ENCODE results near the gene RAB10. TPM values are rescaled to one million over a fixed set of nuclear protein-coding genes. Genes with fewer than 3 reads are reported as not detected.
"Not testable (repeated sequence)": the region's sequence is repeated elsewhere in the genome, so short reads cannot be mapped to it uniquely, and the experiment has no call there.

The RAB10 gene
- total and polyA plus RNA-seq, 3 donors from 2014 or later, result 74.8 to 112 (median 96.8) TPM

- DNase-seq, result no peak
- Histone ChIP-seq H3K4me1 (peaks cover 9% of the 10 kb centered on the region), H3K4me3 (no peak overlapping the region), H3K9me3 (no peaks in the 10 kb centered on the region), H3K27me3 (no peaks in the 10 kb centered on the region), H3K36me3 (ENCODE audit: low read depth, missing control alignments) (no peaks in the 10 kb centered on the region), H3K27ac (no peak overlapping the region)
- TF ChIP-seq CTCF (IDR thresholded peaks at IDR 0.05) (no peak), POLR2A (IDR thresholded peaks at IDR 0.05) (no peak)
- WGBS, 2 donors, result 93 to 94% methylated on average over 1 of the region's 1 CpG
- intact Hi-C loops (cut with DNase I; ENCODE audit: low total_unique reads), result no loop called here
Observed at GRCh38 chr2:26076001-26076587, 42.2 kb downstream of the RAB10 start.

GRCh38 chr2:26077291-26077690 lies 43.4 kb downstream of the RAB10 start:
- TF ChIP-seq POLR2A (IDR thresholded peaks at IDR 0.05) (no peak), CTCF (IDR thresholded peaks at IDR 0.05) (no peak)
- no peaks in the 10 kb centered on the region for H3K36me3 ChIP-seq (ENCODE audit: low read depth, missing control alignments)
- H3K27ac ChIP-seq, result no peak overlapping the region
- no peak for DNase-seq
- 94 to 98% methylated on average over 2 of the region's 2 CpGs for WGBS, 2 donors
- H3K9me3 ChIP-seq, result no peaks in the 10 kb centered on the region
- no peaks in the 10 kb centered on the region for H3K27me3 ChIP-seq
- intact Hi-C loops (cut with DNase I; ENCODE audit: low total_unique reads), result no loop called here
- H3K4me3 ChIP-seq, result no peak overlapping the region
- H3K4me1 ChIP-seq, result peaks cover 9% of the 10 kb centered on the region

- TF ChIP-seq CTCF (IDR thresholded peaks at IDR 0.05) (no peak), POLR2A (IDR thresholded peaks at IDR 0.05) (no peak)
- DNase-seq, result no peak
- WGBS, 2 donors, result 94 to 100% methylated on average over 3 of the region's 3 CpGs
- Histone ChIP-seq H3K4me1 (peaks cover 4% of the 10 kb centered on the region), H3K36me3 (ENCODE audit: low read depth, missing control alignments) (no peaks in the 10 kb centered on the region), H3K9me3 (no peaks in the 10 kb centered on the region), H3K27ac (no peak overlapping the region), H3K27me3 (no peaks in the 10 kb centered on the region), H3K4me3 (no peak overlapping the region)
- intact Hi-C loops (cut with DNase I; ENCODE audit: low total_unique reads), result no loop called here
Observed at GRCh38 chr2:26078939-26079338, 45.1 kb downstream of the RAB10 start.

- intact Hi-C loops (cut with DNase I; ENCODE audit: low total_unique reads), result no loop called here
- no peaks in the 10 kb centered on the region for H3K9me3 ChIP-seq
- H3K36me3 ChIP-seq (ENCODE audit: low read depth, missing control alignments), result no peaks in the 10 kb centered on the region
- TF ChIP-seq POLR2A (IDR thresholded peaks at IDR 0.05), result no peak
- H3K4me1 ChIP-seq, result no peaks in the 10 kb centered on the region
- H3K4me3 ChIP-seq, result no peak overlapping the region
- H3K27me3 ChIP-seq, result no peaks in the 10 kb centered on the region
- H3K27ac ChIP-seq, result no peak overlapping the region
- WGBS, 2 donors, result 86 to 96% methylated on average over 1 of the region's 1 CpG
- no peak for DNase-seq
Observed at GRCh38 chr2:26080356-26080755, 46.5 kb downstream of the RAB10 start.

GRCh38 chr2:26080925-26081324 lies 47.0 kb downstream of the RAB10 start:
- WGBS, 2 donors, result 92 to 93% methylated on average over 3 of the region's 3 CpGs
- H3K27ac ChIP-seq; DNase-seq; H3K4me1 ChIP-seq; intact Hi-C loops (cut with DNase I; ENCODE audit: low total_unique reads); H3K36me3 ChIP-seq (ENCODE audit: low read depth, missing control alignments); H3K4me3 ChIP-seq; H3K9me3 ChIP-seq; H3K27me3 ChIP-seq: not testable (repeated sequence)

GRCh38 chr2:26081556-26081955 lies 47.7 kb downstream of the RAB10 start:
- Histone ChIP-seq H3K4me3 (no peak overlapping the region), H3K36me3 (ENCODE audit: low read depth, missing control alignments) (no peaks in the 10 kb centered on the region), H3K27me3 (no peaks in the 10 kb centered on the region), H3K27ac (no peak overlapping the region), H3K4me1 (no peaks in the 10 kb centered on the region), H3K9me3 (no peaks in the 10 kb centered on the region)
- 92 to 95% methylated on average over 5 of the region's 5 CpGs for WGBS, 2 donors
- no peak for DNase-seq
- no peak for TF ChIP-seq POLR2A (IDR thresholded peaks at IDR 0.05)
- TF ChIP-seq CTCF (IDR thresholded peaks at IDR 0.05), result no peak
- intact Hi-C loops (cut with DNase I; ENCODE audit: low total_unique reads), result no loop called here
